ENCODE measurements around the gene RHEBL1.

Gene RHEBL1

GRCh38 chr12:49092816-49093406 is 23.1 kb upstream of the RHEBL1 start:
- POLR2A ChIA-PET, result interaction anchor here (1.1 to 1.6 kb wide), 6 partner anchors 9 to 38 kb away, joined by 4 to 18 read pairs (median 5); partner anchors contain the start of genes RHEBL1 and TUBA1B

GRCh38 chr12:49092086-49092815 is 22.5 kb upstream of the RHEBL1 start:
- CTCF ChIA-PET, result interaction anchor here (0.6 to 2.2 kb wide), 11 partner anchors 8 to 171 kb away, joined by 3 to 28 read pairs (median 4); partner anchors contain the start of genes LMBR1L and RHEBL1
- DNase-seq (ENCODE audit: extremely low spot score), result peak; percentile 58
- TF ChIP-seq HDGF (IDR thresholded peaks at IDR 0.05; ENCODE audit: borderline replicate concordance), result no peak
- TF ChIP-seq FOXA1 (IDR thresholded peaks at IDR 0.05), result no peak
- TF ChIP-seq ELF4 (IDR thresholded peaks at IDR 0.05), result no peak
- no peak for TF ChIP-seq FOXK2 (IDR thresholded peaks at IDR 0.05)
- no peak for TF ChIP-seq TARDBP (IDR thresholded peaks at IDR 0.05)
- TF ChIP-seq ZNF384 (IDR thresholded peaks at IDR 0.05), result no peak
- TF ChIP-seq L3MBTL2 (conservative IDR thresholded peaks at IDR 0.05), result no peak
- no peak for TF ChIP-seq SP1 (IDR thresholded peaks at IDR 0.05)
- TF ChIP-seq CTBP1 (IDR thresholded peaks at IDR 0.05; ENCODE audit: borderline replicate concordance), result no peak
- TF ChIP-seq NFRKB (IDR thresholded peaks at IDR 0.05), result no peak
- TF ChIP-seq LEF1 (IDR thresholded peaks at IDR 0.05; ENCODE audit: borderline replicate concordance), result no peak
- no peak for TF ChIP-seq ARNT (IDR thresholded peaks at IDR 0.05)
- POLR2A ChIA-PET, result interaction anchor here (0.6 to 1.6 kb wide), 7 partner anchors 9 to 143 kb away, joined by 3 to 18 read pairs (median 4); partner anchors contain the start of genes RHEBL1 and TUBA1B

More at GRCh38 chr12:49092816-49093406, 23.1 kb upstream of the RHEBL1 start:
- CTCF ChIA-PET, result interaction anchor here (0.6 to 2.2 kb wide), 12 partner anchors 8 to 171 kb away, joined by 3 to 28 read pairs (median 4); partner anchors contain the start of genes LMBR1L and RHEBL1
- DNase-seq (ENCODE audit: extremely low spot score), result no peak
- TF ChIP-seq FOXK2 (IDR thresholded peaks at IDR 0.05), result no peak
- no peak for TF ChIP-seq TARDBP (IDR thresholded peaks at IDR 0.05)
- TF ChIP-seq LEF1 (IDR thresholded peaks at IDR 0.05; ENCODE audit: borderline replicate concordance), result no peak
- TF ChIP-seq ARNT (IDR thresholded peaks at IDR 0.05), result no peak
- TF ChIP-seq ZNF384 (IDR thresholded peaks at IDR 0.05), result no peak
- TF ChIP-seq FOXA1 (IDR thresholded peaks at IDR 0.05), result no peak
- TF ChIP-seq BHLHE40 (IDR thresholded peaks at IDR 0.05; ENCODE audit: borderline replicate concordance), result no peak
- TF ChIP-seq SUZ12 (IDR thresholded peaks at IDR 0.05), result no peak
- no peak for TF ChIP-seq SP1 (IDR thresholded peaks at IDR 0.05)
- no peak for TF ChIP-seq NFRKB (IDR thresholded peaks at IDR 0.05)
- TF ChIP-seq PKNOX1 (IDR thresholded peaks at IDR 0.05), result no peak
- TF ChIP-seq CTBP1 (IDR thresholded peaks at IDR 0.05; ENCODE audit: borderline replicate concordance), result no peak
- no peak for TF ChIP-seq HDGF (IDR thresholded peaks at IDR 0.05; ENCODE audit: borderline replicate concordance)
- no peak for TF ChIP-seq FOXM1 (IDR thresholded peaks at IDR 0.05; ENCODE audit: borderline replicate concordance)
- no peak for TF ChIP-seq ELF4 (IDR thresholded peaks at IDR 0.05)
- no peak for TF ChIP-seq L3MBTL2 (conservative IDR thresholded peaks at IDR 0.05)

GRCh38 chr12:49091836-49092085 is 22.0 kb upstream of the RHEBL1 start:
- no peak for TF ChIP-seq PKNOX1 (IDR thresholded peaks at IDR 0.05)
- no peak for TF ChIP-seq TARDBP (IDR thresholded peaks at IDR 0.05)
- TF ChIP-seq FOXM1 (IDR thresholded peaks at IDR 0.05; ENCODE audit: borderline replicate concordance), result no peak
- no peak for TF ChIP-seq FOXA1 (IDR thresholded peaks at IDR 0.05)
- CTCF ChIA-PET, result interaction anchor here (0.8 to 2.2 kb wide), 6 partner anchors 8 to 132 kb away, joined by 3 to 28 read pairs (median 6); partner anchors contain the start of genes LMBR1L and RHEBL1
- POLR2A ChIA-PET, result interaction anchor here (0.6 to 1.6 kb wide), 6 partner anchors 10 to 144 kb away, joined by 3 to 18 read pairs (median 5); partner anchors contain the start of genes RHEBL1 and TUBA1B
- no peak for DNase-seq (ENCODE audit: extremely low spot score)

GRCh38 chr12:49091056-49091835 is 21.5 kb upstream of the RHEBL1 start:
- POLR2A ChIA-PET, result interaction anchor here (1.2 to 1.6 kb wide), 4 partner anchors 10 to 40 kb away, joined by 4 to 18 read pairs (median 6); partner anchors contain the start of genes RHEBL1 and TUBA1B
- no peak for DNase-seq (ENCODE audit: extremely low spot score)
- TF ChIP-seq FOXK2 (IDR thresholded peaks at IDR 0.05) (no peak), CTBP1 (IDR thresholded peaks at IDR 0.05; ENCODE audit: borderline replicate concordance) (no peak), ZNF384 (IDR thresholded peaks at IDR 0.05) (no peak), SP1 (IDR thresholded peaks at IDR 0.05) (no peak), BHLHE40 (IDR thresholded peaks at IDR 0.05; ENCODE audit: borderline replicate concordance) (no peak), ARNT (IDR thresholded peaks at IDR 0.05) (no peak), FOXA1 (IDR thresholded peaks at IDR 0.05) (no peak), FOXM1 (IDR thresholded peaks at IDR 0.05; ENCODE audit: borderline replicate concordance) (no peak)
- CTCF ChIA-PET, result interaction anchor here (0.9 to 2.2 kb wide), 5 partner anchors 9 to 38 kb away, joined by 3 to 28 read pairs (median 8); partner anchors contain the start of genes LMBR1L and RHEBL1

- ChIA-PET POLR2A (interaction anchor here (2.2 kb wide), 2 partner anchors 26 to 41 kb away, joined by 9 to 28 read pairs; partner anchors contain the start of gene TUBA1B), CTCF (interaction anchor here (0.6 to 3.2 kb wide), 4 partner anchors 10 to 20 kb away, joined by 3 to 35 read pairs (median 16); partner anchors contain the start of gene LMBR1L)
- DNase-seq (ENCODE audit: extremely low spot score), result no peak
- TF ChIP-seq SUZ12 (IDR thresholded peaks at IDR 0.05), result no peak
- no peak for TF ChIP-seq PKNOX1 (IDR thresholded peaks at IDR 0.05)
- no peak for TF ChIP-seq ELF4 (IDR thresholded peaks at IDR 0.05)
- no peak for TF ChIP-seq TARDBP (IDR thresholded peaks at IDR 0.05)
Measured at GRCh38 chr12:49089821-49090773, 20.3 kb upstream of the RHEBL1 start.

Measured in HEK293T (cell line).